Cortex of kidney (tissue), 1 donor: ENCODE measurements around the gene ABL1.
"Not testable (repeated sequence)": the region's sequence is repeated elsewhere in the genome, so short reads cannot be mapped to it uniquely, and the experiment has no call there.

Experiments
- DNase-seq: peaks from one replicate; lab custom pipeline; 2025; lab: John Stamatoyannopoulos, UW

Gene ABL1

DNA sequence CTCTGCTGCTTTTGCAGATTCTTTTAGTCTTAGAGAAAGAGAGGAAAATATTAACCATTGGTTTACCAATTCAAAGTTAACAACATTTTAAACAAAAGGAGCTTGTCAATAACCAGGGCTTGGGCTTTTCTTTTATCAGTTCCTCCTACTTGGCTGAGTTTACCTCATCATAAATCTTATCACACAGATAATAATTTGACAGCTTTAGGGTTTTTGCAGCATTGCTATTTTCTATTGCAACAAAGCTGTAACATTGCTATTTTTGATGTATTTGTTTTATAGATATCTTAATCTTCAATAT is 9.8 kb upstream of the ABL1 start:
- DNase-seq: no peak

GRCh38 chr9:130825809-130826208 is 9.2 kb upstream of the ABL1 start:
- no peak for DNase-seq

- no peak for DNase-seq
Observed at GRCh38 chr9:130829762-130830161, 5.3 kb upstream of the ABL1 start.

DNA sequence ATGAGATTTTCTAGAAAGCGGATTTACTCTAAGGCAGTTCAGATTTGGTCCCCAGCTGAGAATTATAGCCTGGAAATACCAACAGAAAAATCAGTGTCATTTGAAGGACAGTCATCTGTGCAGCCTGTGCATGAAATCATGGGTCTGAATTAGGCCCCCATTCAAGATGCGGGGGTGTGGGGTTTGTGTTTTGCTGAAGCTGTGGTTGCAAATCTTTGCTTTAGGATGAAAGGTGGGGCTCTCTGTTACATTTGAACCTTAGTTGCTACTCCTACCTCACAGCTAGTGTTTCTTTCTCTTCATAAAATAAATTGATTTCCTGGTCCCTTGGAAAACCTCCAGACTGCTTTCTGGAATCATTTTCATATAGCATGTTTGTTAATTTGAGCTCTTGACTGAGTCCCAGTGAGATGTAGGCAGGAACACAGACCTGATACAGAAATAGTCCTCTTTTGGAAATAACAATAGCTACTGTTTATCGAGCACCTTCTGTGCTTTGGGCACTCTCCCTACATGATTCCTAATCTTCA is 4.8 kb upstream of the ABL1 start:
- no peak for DNase-seq

DNA sequence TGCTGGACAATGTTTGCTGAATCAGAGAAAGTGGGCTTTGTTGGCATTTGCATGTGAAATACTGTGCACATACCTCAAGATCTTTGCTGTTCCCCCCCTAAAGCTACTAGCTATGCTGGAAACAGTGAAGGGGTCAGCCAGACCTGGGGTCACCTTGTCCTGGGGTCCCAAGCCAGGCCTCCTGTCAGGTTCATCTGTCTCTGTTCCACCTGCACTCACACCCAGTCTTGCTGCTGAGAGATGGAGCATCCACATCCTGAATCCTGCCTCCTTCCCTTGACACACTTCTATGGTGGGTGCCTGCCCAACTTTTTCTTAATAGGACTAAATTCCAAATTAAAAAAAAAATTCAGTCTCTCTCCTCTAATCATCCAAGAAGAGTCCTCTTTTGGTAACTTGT is 4.0 kb upstream of the ABL1 start:
- no peak for DNase-seq

DNA sequence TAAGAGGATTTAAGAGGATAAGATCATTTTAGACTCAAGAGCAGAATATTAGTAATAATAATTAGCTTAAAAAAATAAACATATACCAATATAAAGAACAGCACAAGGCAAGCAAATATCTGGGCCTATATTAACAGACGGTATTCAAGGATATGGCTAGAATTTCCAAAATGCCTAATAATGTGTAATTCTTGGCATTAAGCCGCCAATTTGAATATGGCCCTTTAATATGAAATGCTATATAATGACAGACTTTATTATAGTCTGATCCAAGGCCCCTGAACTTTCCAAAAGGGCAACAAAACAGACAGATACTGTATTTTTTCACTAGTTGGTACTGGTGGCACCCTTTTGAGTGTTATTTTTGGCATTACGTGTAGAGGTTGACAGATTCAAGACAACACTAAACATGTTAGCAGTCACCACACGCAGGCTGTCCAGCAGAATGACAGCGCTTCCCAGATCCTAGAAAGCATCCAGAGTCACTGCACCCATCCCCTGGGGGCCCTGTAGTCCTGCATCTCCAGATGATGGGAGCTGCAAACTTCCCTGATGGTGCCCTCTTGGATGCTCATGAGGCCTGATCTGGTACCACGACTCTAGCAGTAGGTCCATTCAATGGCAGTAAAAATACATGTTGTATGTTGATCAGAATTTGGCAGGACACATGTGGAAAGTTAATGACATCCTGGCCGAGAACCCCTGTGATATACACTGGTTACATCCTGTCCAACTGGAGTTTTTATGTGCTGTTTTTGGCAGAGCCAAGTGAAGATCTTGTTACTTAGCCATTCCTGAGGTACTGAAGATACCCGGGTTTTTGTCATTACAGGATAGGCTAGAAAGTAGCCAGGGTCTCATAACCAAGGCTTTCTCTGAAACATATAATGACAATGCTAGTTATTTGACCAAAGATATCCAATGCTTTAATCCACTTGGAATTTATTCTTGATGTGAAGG is 1.7 kb upstream of the ABL1 start:
- no peak for DNase-seq

DNA sequence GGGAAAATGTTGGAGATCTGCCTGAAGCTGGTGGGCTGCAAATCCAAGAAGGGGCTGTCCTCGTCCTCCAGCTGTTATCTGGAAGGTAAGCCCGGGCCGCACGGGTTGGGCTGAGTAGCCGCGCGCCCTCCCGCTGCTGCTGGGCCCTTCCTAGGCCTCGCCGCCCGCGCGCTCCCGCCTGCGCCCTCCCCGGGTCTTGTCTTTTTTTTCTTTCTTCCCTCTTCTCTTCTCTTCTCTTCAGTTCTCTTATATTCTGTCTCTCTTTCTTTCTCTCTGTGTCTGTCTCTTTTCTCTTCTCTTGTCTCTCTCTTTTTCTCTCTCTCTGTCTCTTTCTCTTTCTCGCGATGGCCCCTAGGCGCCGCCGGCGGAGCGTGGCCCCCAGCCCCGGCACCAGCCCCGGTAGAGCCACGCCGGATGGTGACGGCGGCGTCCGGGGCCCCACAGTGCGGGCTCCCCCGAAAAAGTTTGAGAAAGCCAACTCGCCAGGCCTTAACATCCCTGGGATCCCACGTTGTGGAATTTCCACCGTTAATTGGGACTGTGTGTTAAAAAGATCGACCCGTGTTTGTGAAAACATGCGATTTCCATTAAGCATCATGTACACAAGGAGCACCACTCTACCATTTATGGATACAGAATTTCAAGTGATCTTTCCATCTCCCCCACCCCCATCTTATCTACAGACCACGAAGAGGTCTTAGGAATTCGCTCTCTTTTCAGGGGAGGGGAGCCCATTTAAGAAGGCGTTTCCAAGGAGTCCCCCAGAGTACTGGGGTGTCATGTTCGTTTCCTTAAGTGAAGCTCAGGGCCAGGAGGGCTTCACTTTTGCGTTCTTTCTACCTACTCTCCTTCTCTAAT is 616 bp downstream of the ABL1 start:
- DNase-seq: no peak

DNA sequence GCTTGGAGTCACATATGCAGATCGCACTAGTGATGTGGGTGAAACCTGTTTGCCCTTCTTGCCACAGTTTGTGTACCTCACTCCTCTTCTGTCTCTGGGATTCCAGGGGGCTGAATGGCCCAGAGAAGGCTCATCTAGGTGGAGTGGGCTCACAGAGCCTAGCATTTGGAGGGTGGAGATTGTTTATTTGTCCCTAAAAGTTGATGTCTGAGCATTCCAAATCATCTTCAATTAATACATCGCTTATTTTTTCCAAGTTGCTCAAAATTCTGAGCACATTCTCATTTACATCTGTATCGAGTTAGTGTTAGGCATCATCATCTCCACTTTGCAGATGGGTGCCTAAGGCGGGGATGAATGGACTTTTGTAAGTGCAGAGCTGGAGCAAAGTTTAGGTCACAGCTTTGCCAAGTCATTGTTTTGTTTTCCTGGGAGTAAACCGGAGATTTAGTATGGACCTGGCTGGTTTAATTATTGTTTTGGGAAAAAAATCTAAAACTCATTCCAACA is 2.0 kb downstream of the ABL1 start:
- DNase-seq: no peak

DNA sequence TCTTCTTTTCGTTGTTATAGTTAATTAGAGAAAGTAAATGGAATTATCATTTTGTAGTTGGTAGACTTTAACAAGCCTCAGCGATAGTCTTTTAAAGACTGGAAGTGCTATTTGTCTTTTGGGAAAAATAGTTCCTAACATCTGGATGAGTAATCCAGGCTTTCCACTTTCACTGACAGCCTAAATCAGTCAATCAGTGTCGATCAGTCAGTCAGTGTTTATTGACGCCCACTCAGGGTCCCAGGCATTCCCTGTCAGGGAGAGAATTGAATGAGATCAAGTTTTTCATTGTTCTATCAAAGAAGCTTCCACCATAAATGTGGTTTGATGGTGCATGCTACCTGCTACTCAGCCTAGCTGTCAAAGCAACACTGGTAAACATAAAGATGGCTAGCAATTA is 2.6 kb downstream of the ABL1 start:
- no peak for DNase-seq

DNA sequence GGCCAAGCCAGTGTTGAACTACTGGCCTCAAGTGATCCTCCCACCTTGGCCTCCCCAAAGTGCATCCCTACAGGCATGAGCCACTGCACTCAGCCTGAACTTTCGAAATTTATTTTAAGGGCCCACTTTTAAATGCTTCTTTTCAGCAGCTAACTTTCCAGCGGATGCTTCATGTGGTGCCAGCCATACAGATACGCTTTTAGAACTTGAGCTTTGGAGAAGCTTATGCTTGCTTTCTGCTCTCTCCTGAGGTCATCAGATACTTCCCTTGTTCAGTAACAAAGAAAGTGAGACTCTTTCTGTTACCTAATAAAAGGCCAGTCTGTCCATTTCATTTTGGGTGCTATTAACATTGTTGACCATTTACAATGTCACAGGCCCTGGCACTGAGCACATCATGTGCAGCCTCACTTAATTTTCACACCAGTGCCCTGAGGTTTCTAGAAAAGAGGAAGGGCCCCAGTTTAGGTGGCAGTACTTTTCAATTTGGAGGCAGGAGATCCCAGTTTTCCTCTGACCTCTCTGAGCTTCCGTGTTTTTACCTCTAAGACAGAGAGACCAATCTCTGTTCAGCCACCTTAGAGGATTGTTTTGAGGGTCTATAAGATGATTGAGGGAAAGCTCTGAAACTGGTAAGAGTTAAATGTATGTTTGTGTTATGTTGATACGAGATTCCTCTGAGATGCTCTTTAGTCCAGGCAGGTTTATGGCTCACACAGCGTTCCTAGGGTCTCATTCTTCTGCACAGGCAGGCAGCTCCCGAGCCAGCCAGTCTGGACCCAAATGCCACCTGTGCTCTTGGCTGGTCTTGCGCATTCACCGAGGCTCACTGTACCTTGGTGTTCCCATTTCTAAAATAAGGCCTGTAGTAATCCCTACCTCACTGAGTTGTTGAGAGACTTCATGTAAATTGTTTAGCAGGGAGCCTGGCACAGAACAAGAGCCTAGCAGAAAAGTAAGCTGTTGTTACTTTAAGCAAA is 4.4 kb downstream of the ABL1 start:
- DNase-seq: no peak

DNA sequence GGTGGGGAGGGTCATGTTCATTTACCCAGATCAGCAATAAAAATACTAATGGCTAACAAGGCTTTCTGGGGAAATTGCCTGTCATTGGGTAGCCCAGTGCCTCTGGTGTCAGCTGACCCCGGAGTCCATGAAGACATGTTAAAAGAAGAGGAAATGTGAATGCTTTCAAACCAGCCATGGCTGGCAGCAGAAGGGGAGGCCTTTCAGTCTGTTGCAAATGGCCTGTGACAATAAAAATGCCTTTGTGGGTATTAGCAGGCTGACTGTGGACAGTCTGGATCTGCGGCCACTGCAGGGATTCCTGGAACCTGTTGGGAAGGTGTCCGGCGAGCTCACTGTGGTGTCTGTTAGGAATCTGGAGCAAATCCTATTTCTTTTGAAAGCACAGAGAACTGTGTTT is 7.5 kb downstream of the ABL1 start:
- DNase-seq: no peak

GRCh38 chr9:130843049-130843908 is 8.2 kb downstream of the ABL1 start:
- no peak for DNase-seq

DNA sequence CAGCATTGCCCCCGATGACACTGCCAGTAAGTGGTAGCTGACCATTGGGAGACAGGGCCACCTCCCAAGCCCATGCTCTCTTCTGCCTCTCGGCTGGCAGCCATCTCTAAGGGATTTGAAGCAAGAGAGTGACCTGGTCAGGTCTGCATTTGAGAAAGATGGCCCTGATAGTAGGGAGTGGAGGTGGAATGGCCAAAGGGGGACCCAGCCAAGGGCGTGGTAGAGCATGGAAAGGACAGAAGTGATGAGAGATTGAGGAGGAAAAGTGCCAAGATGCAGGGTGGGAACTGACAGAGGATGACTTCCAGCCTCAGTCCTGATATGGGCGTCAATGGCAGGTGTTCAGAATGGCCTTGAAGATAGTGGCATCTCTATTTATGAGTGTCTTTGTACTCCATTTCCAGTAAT is 9.0 kb downstream of the ABL1 start:
- no peak for DNase-seq

- no peak for DNase-seq
Observed at GRCh38 chr9:130845254-130845653, 10.2 kb downstream of the ABL1 start.

- DNase-seq: no peak
Observed at GRCh38 chr9:130845901-130846481, 10.9 kb downstream of the ABL1 start.

DNA sequence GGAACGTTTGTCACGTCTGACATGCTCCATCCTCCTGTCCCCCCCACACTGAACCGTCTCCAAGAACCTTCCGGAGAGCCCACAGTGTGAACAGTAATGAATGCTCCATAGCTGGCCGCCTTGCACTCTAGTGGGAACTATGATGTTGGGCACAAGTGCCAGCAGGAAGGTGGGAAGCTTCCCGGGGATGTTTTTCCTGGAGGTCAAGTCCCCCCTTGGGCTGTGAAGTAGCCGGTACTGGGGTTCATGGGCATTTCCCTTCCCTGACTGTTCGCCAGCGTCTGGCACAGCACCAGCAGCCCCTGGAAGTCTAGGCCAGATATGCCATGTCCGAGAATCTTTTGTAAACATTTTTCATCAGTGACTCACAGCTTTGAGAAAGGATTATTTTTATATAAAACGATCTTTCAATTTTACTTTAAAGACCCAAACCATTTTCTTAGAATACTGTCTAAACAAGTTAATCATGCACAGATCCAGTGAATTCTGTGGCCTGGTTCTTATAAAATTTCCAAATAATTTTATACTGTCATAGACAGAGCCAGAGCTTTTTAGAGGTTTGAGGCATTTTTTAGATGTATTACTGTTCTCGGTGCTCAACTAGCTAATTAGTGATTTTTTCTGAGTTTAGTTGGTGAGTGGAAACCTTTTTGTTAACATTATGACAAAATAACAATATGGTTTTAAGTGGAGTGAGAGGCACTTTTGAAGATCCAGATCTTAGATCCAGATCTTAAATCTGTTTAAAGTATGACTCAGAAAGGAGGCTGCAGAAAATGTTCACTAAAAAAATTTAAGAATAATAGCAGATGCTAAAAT is 11.6 kb downstream of the ABL1 start:
- no peak for DNase-seq

- no peak for DNase-seq
Observed at GRCh38 chr9:130847306-130848217, 12.5 kb downstream of the ABL1 start.

- DNase-seq: not testable (repeated sequence)
Observed at GRCh38 chr9:130848514-130848913, 13.5 kb downstream of the ABL1 start.
